SK-N-SH treated with all-trans-retinoic acid at 6 μM for 48 hours (cell line): ENCODE results near the gene GNPAT.
A peak's percentile ranks its signal among the peaks of the same experiment; 100 is the strongest.
"Not testable (repeated sequence)": the region's sequence is repeated elsewhere in the genome, so short reads cannot be mapped to it uniquely, and the experiment has no call there.

Experiments
- ATAC-seq: fragments of 200-7000 bp; cut with Tn5 transposase; 3 replicates; pipeline ENCODE4 v1.9.1; 2020; ENCODE audit warnings: mild to moderate bottlenecking, moderate library complexity
- BACH2 ChIP-seq: fragments of 250-450 bp; sonication (Bioruptor Pico); IDR thresholded peaks from 2 replicates; pipeline ENCODE4 v1.9.0; 2021; ENCODE audit warnings: mild to moderate bottlenecking, borderline replicate concordance
- CREB5 ChIP-seq: fragments of 250-450 bp; sonication (Bioruptor Pico); IDR thresholded peaks from 2 replicates; pipeline ENCODE4 v1.5.1; 2020; ENCODE audit warnings: low read depth, mild to moderate bottlenecking, moderate library complexity
- CSDC2 ChIP-seq: fragments of 250-450 bp; sonication (Bioruptor Pico); IDR thresholded peaks from 2 replicates; pipeline ENCODE4 v1.5.0; 2020; ENCODE audit warnings: mild to moderate bottlenecking, moderate library complexity
- CSRNP3 ChIP-seq: fragments of 250-450 bp; sonication (Bioruptor Pico); IDR thresholded peaks from 2 replicates; pipeline ENCODE4 v1.5.1; 2021; ENCODE audit warnings: mild to moderate bottlenecking, moderate library complexity
- ESRRG ChIP-seq: fragments of 250-450 bp; sonication (Bioruptor Pico); IDR thresholded peaks from 2 replicates; pipeline ENCODE4 v1.6.1; 2021; ENCODE audit warnings: mild to moderate bottlenecking
- ISL1 ChIP-seq: fragments of 250-450 bp; sonication (Bioruptor Pico); IDR thresholded peaks from 2 replicates; pipeline ENCODE4 v2.1.2; 2022; ENCODE audit warnings: mild to moderate bottlenecking, moderate library complexity
- OSR1 ChIP-seq: fragments of 250-450 bp; sonication (Bioruptor Pico); IDR thresholded peaks from 2 replicates; pipeline ENCODE4 v1.8.0; 2022; ENCODE audit warnings: moderate library complexity, mild to moderate bottlenecking, inconsistent platforms
- POU6F1 ChIP-seq: fragments of 250-450 bp; sonication (Bioruptor Pico); IDR thresholded peaks from 2 replicates; pipeline ENCODE4 v1.8.0; 2021; ENCODE audit warnings: low read depth, mild to moderate bottlenecking, moderate library complexity, borderline replicate concordance
- PPARA ChIP-seq: fragments of 250-450 bp; sonication (Bioruptor Pico); IDR thresholded peaks from 2 replicates; pipeline ENCODE4 v1.5.0; 2020; ENCODE audit warnings: mild to moderate bottlenecking, borderline replicate concordance
- RARB ChIP-seq: fragments of 250-450 bp; sonication (Bioruptor Pico); IDR thresholded peaks from 2 replicates; pipeline ENCODE4 v1.8.0; 2021; ENCODE audit warnings: mild to moderate bottlenecking, moderate library complexity
- SNAI2 ChIP-seq: fragments of 250-450 bp; sonication (Bioruptor Pico); IDR thresholded peaks from 2 replicates; pipeline ENCODE4 v1.5.0; 2020; ENCODE audit warnings: mild to moderate bottlenecking, moderate library complexity
- TCF4 ChIP-seq: fragments of 250-450 bp; sonication (Bioruptor Pico); IDR thresholded peaks from 2 replicates; pipeline ENCODE4 v1.8.0; 2021; ENCODE audit warnings: mild to moderate bottlenecking, moderate library complexity, borderline replicate concordance
- TOX ChIP-seq: fragments of 250-450 bp; sonication (Bioruptor Pico); IDR thresholded peaks from 2 replicates; pipeline ENCODE4 v1.8.0; 2021; ENCODE audit warnings: mild to moderate bottlenecking, moderate library complexity, borderline replicate concordance
- TSHZ2 ChIP-seq: fragments of 250-450 bp; sonication (Bioruptor Pico); IDR thresholded peaks from 2 replicates; pipeline ENCODE4 v1.5.0; 2020; ENCODE audit warnings: mild to moderate bottlenecking, moderate library complexity
- ZC3H10 ChIP-seq: fragments of 250-450 bp; sonication (Bioruptor Pico); IDR thresholded peaks from 2 replicates; pipeline ENCODE4 v1.5.1; 2021; ENCODE audit warnings: mild to moderate bottlenecking, moderate library complexity
- ZFP30 ChIP-seq: fragments of 450-650 bp; formaldehyde crosslinking; IDR thresholded peaks from 2 replicates; pipeline ENCODE4 v1.5.0; 2022; ENCODE audit warnings: mild to moderate bottlenecking, moderate library complexity
- ZNF565 ChIP-seq: fragments of 450-650 bp; formaldehyde crosslinking; conservative IDR thresholded peaks from 2 replicates; pipeline ENCODE4 v1.5.0; 2020; ENCODE audit warnings: low read depth, mild to moderate bottlenecking, moderate library complexity
- ZNF8 ChIP-seq: fragments of 450-650 bp; formaldehyde crosslinking; IDR thresholded peaks from 2 replicates; pipeline ENCODE4 v1.5.0; 2020; ENCODE audit warnings: mild to moderate bottlenecking, moderate library complexity

GNPAT gene

GRCh38 chr1:231211005-231211857 lies 29.8 kb upstream of the GNPAT start:
- peak; percentile 95 for ATAC-seq
- TF ChIP-seq CSDC2: no peak
- TF ChIP-seq ISL1 (CRISPR knock-in tag): no peak
- no peak for TF ChIP-seq ZNF8 (CRISPR knock-in tag)
- no peak for TF ChIP-seq ZNF565
- no peak for TF ChIP-seq ESRRG (CRISPR knock-in tag)
- no peak for TF ChIP-seq BACH2 (CRISPR knock-in tag)
- TF ChIP-seq POU6F1: no peak
- TF ChIP-seq CSRNP3: no peak
- no peak for TF ChIP-seq TCF4 (CRISPR knock-in tag)
- no peak for TF ChIP-seq ZC3H10 (CRISPR knock-in tag)
- TF ChIP-seq PPARA (CRISPR knock-in tag): no peak
- no peak for TF ChIP-seq TSHZ2 (CRISPR knock-in tag)
- no peak for TF ChIP-seq CREB5 (CRISPR knock-in tag)
- no peak for TF ChIP-seq OSR1 (CRISPR knock-in tag)

GRCh38 chr1:231212301-231212700 lies 28.7 kb upstream of the GNPAT start:
- ATAC-seq: not testable (repeated sequence)

- no peak for ATAC-seq
- no peak for TF ChIP-seq CSRNP3
- TF ChIP-seq PPARA (CRISPR knock-in tag): no peak
- no peak for TF ChIP-seq RARB
- TF ChIP-seq ZFP30 (CRISPR knock-in tag): no peak
- TF ChIP-seq SNAI2 (CRISPR knock-in tag): no peak
- no peak for TF ChIP-seq ISL1 (CRISPR knock-in tag)
- TF ChIP-seq ZC3H10 (CRISPR knock-in tag): no peak
- TF ChIP-seq TOX (CRISPR knock-in tag): no peak
- no peak for TF ChIP-seq BACH2 (CRISPR knock-in tag)
- TF ChIP-seq OSR1 (CRISPR knock-in tag): no peak
- no peak for TF ChIP-seq ESRRG (CRISPR knock-in tag)
These were observed 27.0 kb upstream of the GNPAT start for GRCh38 chr1:231213831-231214573.
